ENCODE data around the gene PAM. TPM values are rescaled to one million over a fixed set of nuclear protein-coding genes. Genes with fewer than 3 reads are reported as not detected.
A peak's percentile ranks its signal among the peaks of the same experiment; 100 is the strongest.
"Not testable (repeated sequence)": the region's sequence is repeated elsewhere in the genome, so short reads cannot be mapped to it uniquely, and the experiment has no call there.

PAM gene
- total RNA-seq, 1 experiment from 2014 or later = 60.3 TPM

GRCh38 chr5:102750151-102750834 is 4.8 kb upstream of the PAM start:
- H3K4me1 Mint-ChIP-seq (ENCODE audit: insufficient read depth, unreplicated experiment) = no peaks in the 10 kb centered on the region
- H3K27me3 Mint-ChIP-seq (ENCODE audit: insufficient read depth, unreplicated experiment) = no peaks in the 10 kb centered on the region
- DNase-seq (ENCODE audit: unreplicated experiment) = no peak
- intact Hi-C loops (cut with micrococcal nuclease) = no loop called here
- no peak overlapping the region for H3K4me3 Mint-ChIP-seq (ENCODE audit: unreplicated experiment)
- H3K27ac Mint-ChIP-seq (ENCODE audit: low read depth, unreplicated experiment) = no peak overlapping the region
- H3K9me3 Mint-ChIP-seq (ENCODE audit: unreplicated experiment) = no peaks in the 10 kb centered on the region
- CTCF ChIA-PET = interaction anchor here (1.0 to 1.7 kb wide), 2 partner anchors 26 to 69 kb away, joined by 5 to 6 read pairs; no protein-coding TSS in a partner anchor
- H3K36me3 Mint-ChIP-seq (ENCODE audit: insufficient read depth, unreplicated experiment) = no peaks in the 10 kb centered on the region
- TF ChIP-seq CTCF (IDR thresholded peaks at IDR 0.05; ENCODE audit: unreplicated experiment) = no peak
- BruUV-seq (replicated peaks) = no TSS peak
- POLR2A ChIA-PET = interaction anchor here (0.8 to 0.9 kb wide), 2 partner anchors 11 to 24 kb away, joined by 3 read pairs; no protein-coding TSS in a partner anchor

GRCh38 chr5:102751903-102752376 is 3.2 kb upstream of the PAM start:
- BruUV-seq (replicated peaks); H3K27ac Mint-ChIP-seq (ENCODE audit: low read depth, unreplicated experiment); H3K27me3 Mint-ChIP-seq (ENCODE audit: insufficient read depth, unreplicated experiment); H3K4me1 Mint-ChIP-seq (ENCODE audit: insufficient read depth, unreplicated experiment); CTCF ChIA-PET; intact Hi-C loops (cut with micrococcal nuclease); H3K4me3 Mint-ChIP-seq (ENCODE audit: unreplicated experiment); H3K36me3 Mint-ChIP-seq (ENCODE audit: insufficient read depth, unreplicated experiment); H3K9me3 Mint-ChIP-seq (ENCODE audit: unreplicated experiment); DNase-seq (ENCODE audit: unreplicated experiment): not testable (repeated sequence)
- POLR2A ChIA-PET = interaction anchor here (0.6 kb wide), 1 partner anchor 12 kb away, joined by 3 read pairs; no protein-coding TSS in a partner anchor

- CTCF ChIA-PET = interaction anchor here (1.0 to 5.2 kb wide), 4 partner anchors 10 to 73 kb away, joined by 5 to 24 read pairs (median 11); no protein-coding TSS in a partner anchor
- intact Hi-C loops (cut with micrococcal nuclease) = no loop called here
- Mint-ChIP-seq H3K36me3 (ENCODE audit: insufficient read depth, unreplicated experiment) (no peaks in the 10 kb centered on the region), H3K9me3 (ENCODE audit: unreplicated experiment) (no peaks in the 10 kb centered on the region), H3K4me1 (ENCODE audit: insufficient read depth, unreplicated experiment) (peaks cover 15% of the 10 kb centered on the region), H3K27ac (ENCODE audit: low read depth, unreplicated experiment) (peak overlapping the region; percentile 54), H3K27me3 (ENCODE audit: insufficient read depth, unreplicated experiment) (no peaks in the 10 kb centered on the region), H3K4me3 (ENCODE audit: unreplicated experiment) (peak overlapping the region; percentile 98)
- TF ChIP-seq CTCF (IDR thresholded peaks at IDR 0.05; ENCODE audit: unreplicated experiment) = no peak
- POLR2A ChIA-PET = interaction anchor here (0.7 to 5.3 kb wide), 17 partner anchors 9 to 751 kb away, joined by 3 to 43 read pairs (median 4); partner anchors contain the start of genes GIN1 and PPIP5K2
- peak; percentile 35 for DNase-seq (ENCODE audit: unreplicated experiment)
- BruUV-seq (replicated peaks) = no TSS peak
These were observed 977 bp upstream of the PAM start for GRCh38 chr5:102753889-102754766.

- Mint-ChIP-seq H3K27me3 (ENCODE audit: insufficient read depth, unreplicated experiment) (no peaks in the 10 kb centered on the region), H3K9me3 (ENCODE audit: unreplicated experiment) (no peaks in the 10 kb centered on the region), H3K27ac (ENCODE audit: low read depth, unreplicated experiment) (peak overlapping the region; percentile 88), H3K4me1 (ENCODE audit: insufficient read depth, unreplicated experiment) (peaks cover 27% of the 10 kb centered on the region), H3K36me3 (ENCODE audit: insufficient read depth, unreplicated experiment) (no peaks in the 10 kb centered on the region), H3K4me3 (ENCODE audit: unreplicated experiment) (peak overlapping the region; percentile 98)
- CTCF ChIA-PET = interaction anchor here (0.6 to 5.2 kb wide), 6 partner anchors 8 to 286 kb away, joined by 3 to 24 read pairs (median 6); no protein-coding TSS in a partner anchor
- TF ChIP-seq CTCF (IDR thresholded peaks at IDR 0.05; ENCODE audit: unreplicated experiment) = no peak
- DNase-seq (ENCODE audit: unreplicated experiment) = peak; percentile 77
- POLR2A ChIA-PET = interaction anchor here (0.6 to 5.3 kb wide), 22 partner anchors 8 to 504 kb away, joined by 3 to 43 read pairs (median 4); partner anchors contain the start of genes GIN1 and PPIP5K2
- intact Hi-C loops (cut with micrococcal nuclease) = loop anchor here (1.0 kb wide), 1 partner anchor 75 kb away; no protein-coding TSS in a partner anchor
- BruUV-seq (replicated peaks) = TSS peak; percentile 85
These were observed 724 bp downstream of the PAM start for GRCh38 chr5:102755686-102756371.
